Measurements from ENCODE around the gene TUBA1C. TPM values are rescaled to one million over a fixed set of nuclear protein-coding genes. Genes with fewer than 3 reads are reported as not detected.

The TUBA1C gene
- total RNA-seq, 4 donors from 2014 or later = 129 to 190 (median 167) TPM

- DNase-seq (ENCODE audit: extremely low spot score) = no peak
- peaks cover 25 to 37% (median 30%) of the 10 kb centered on the region in 4 donors for H3K4me1 ChIP-seq
- 56% methylated on average over 13 of the region's 19 CpGs for WGBS
- H3K27ac ChIP-seq (replicated peaks in 1 of 4) = peak overlapping the region; percentile 88 to 91 (median 91)
- TF ChIP-seq EP300 (IDR thresholded peaks at IDR 0.05) (peak; percentile 25), POLR2A (IDR thresholded peaks at IDR 0.05; ENCODE audit: low read depth) (no peak), POLR2AphosphoS5 (IDR thresholded peaks at IDR 0.05) (peak in 1 of 2 donors; percentile 11)
- TF ChIP-seq, protein P1, sequence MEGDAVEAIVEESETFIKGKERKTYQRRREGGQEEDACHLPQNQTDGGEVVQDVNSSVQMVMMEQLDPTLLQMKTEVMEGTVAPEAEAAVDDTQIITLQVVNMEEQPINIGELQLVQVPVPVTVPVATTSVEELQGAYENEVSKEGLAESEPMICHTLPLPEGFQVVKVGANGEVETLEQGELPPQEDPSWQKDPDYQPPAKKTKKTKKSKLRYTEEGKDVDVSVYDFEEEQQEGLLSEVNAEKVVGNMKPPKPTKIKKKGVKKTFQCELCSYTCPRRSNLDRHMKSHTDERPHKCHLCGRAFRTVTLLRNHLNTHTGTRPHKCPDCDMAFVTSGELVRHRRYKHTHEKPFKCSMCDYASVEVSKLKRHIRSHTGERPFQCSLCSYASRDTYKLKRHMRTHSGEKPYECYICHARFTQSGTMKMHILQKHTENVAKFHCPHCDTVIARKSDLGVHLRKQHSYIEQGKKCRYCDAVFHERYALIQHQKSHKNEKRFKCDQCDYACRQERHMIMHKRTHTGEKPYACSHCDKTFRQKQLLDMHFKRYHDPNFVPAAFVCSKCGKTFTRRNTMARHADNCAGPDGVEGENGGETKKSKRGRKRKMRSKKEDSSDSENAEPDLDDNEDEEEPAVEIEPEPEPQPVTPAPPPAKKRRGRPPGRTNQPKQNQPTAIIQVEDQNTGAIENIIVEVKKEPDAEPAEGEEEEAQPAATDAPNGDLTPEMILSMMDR (IDR thresholded peaks at IDR 0.05) = no peak
- no peaks in the 10 kb centered on the region for H3K36me3 ChIP-seq
- H3K9me3 ChIP-seq = no peaks in the 10 kb centered on the region
- intact Hi-C loops (cut with DNase I) = loop anchor here (1.0 to 5.0 kb wide), 3 partner anchors 46 to 172 kb away; partner anchors contain the start of gene KMT2D
- H3K4me3 ChIP-seq = peak overlapping the region; percentile 53 to 64 (median 59)
- no peaks in the 10 kb centered on the region for H3K27me3 ChIP-seq
Observed at GRCh38 chr12:49233842-49234526, 30.9 kb upstream of the TUBA1C start.

- H3K4me3 ChIP-seq = no peak overlapping the region
- H3K36me3 ChIP-seq = no peaks in the 10 kb centered on the region
- peaks cover 25 to 35% (median 30%) of the 10 kb centered on the region in 4 donors for H3K4me1 ChIP-seq
- H3K9me3 ChIP-seq = no peaks in the 10 kb centered on the region
- H3K27me3 ChIP-seq = no peaks in the 10 kb centered on the region
- H3K27ac ChIP-seq (replicated peaks in 1 of 4) = no peak overlapping the region
- DNase-seq (ENCODE audit: extremely low spot score) = no peak
- intact Hi-C loops (cut with DNase I) = loop anchor here (5.0 kb wide), 1 partner anchor 124 kb away; the partner anchor contains the start of gene LMBR1L
- 71% methylated on average over 1 of the region's 1 CpG for WGBS
- TF ChIP-seq POLR2A (IDR thresholded peaks at IDR 0.05; ENCODE audit: low read depth) (no peak), EP300 (IDR thresholded peaks at IDR 0.05) (no peak), POLR2AphosphoS5 (IDR thresholded peaks at IDR 0.05) (no peak)
- TF ChIP-seq, protein P1 (IDR thresholded peaks at IDR 0.05) = no peak
Observed at GRCh38 chr12:49236423-49236822, 28.5 kb upstream of the TUBA1C start.

DNA sequence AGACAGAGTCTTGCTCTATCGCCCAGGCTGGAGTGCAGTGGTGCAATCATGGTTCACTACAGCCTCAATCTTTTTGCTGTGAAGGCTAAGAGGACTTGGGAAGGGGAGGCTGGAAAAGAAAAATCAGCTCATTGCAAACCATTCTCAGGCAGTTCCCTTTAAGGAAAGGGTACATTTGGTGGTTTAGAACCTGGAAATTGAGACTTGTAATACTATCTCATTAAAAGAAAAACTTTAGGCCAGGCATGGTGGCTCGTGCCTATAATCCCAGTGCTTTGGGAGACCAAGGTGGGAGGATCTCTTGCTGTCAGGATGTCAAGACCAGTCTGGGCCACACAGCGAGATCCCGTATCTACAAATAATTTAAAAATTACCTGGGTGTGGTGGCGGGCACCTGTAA, 21.3 kb upstream of the TUBA1C start:
- 94% methylated on average over 5 of the region's 5 CpGs for WGBS
- H3K27ac ChIP-seq (replicated peaks in 1 of 4) = no peak overlapping the region

GRCh38 chr12:49244176-49244575, 20.7 kb upstream of the TUBA1C start:
- Histone ChIP-seq H3K4me3 (no peak overlapping the region), H3K4me1 (no peaks in the 10 kb centered on the region), H3K9me3 (no peaks in the 10 kb centered on the region), H3K36me3 (no peaks in the 10 kb centered on the region), H3K27ac (replicated peaks in 1 of 4) (no peak overlapping the region), H3K27me3 (no peaks in the 10 kb centered on the region)
- no peak for DNase-seq (ENCODE audit: extremely low spot score)
- no peak for TF ChIP-seq EP300 (IDR thresholded peaks at IDR 0.05)
- TF ChIP-seq, protein P1 (IDR thresholded peaks at IDR 0.05) = no peak
- no peak for TF ChIP-seq POLR2A (IDR thresholded peaks at IDR 0.05; ENCODE audit: low read depth)
- no peak for TF ChIP-seq POLR2AphosphoS5 (IDR thresholded peaks at IDR 0.05)
- intact Hi-C loops (cut with DNase I) = no loop called here
- WGBS = 57% methylated on average over 2 of the region's 2 CpGs

More for the DNA sequence above, 21.3 kb upstream of the TUBA1C start:
- no peak overlapping the region for H3K4me3 ChIP-seq
- H3K4me1 ChIP-seq = no peaks in the 10 kb centered on the region
- intact Hi-C loops (cut with DNase I) = no loop called here
- DNase-seq (ENCODE audit: extremely low spot score) = no peak
- H3K9me3 ChIP-seq = no peaks in the 10 kb centered on the region
- TF ChIP-seq POLR2A (IDR thresholded peaks at IDR 0.05; ENCODE audit: low read depth) (no peak), POLR2AphosphoS5 (IDR thresholded peaks at IDR 0.05) (no peak), EP300 (IDR thresholded peaks at IDR 0.05) (no peak)
- TF ChIP-seq, protein P1 (IDR thresholded peaks at IDR 0.05) = no peak
- no peaks in the 10 kb centered on the region for H3K36me3 ChIP-seq
- no peaks in the 10 kb centered on the region for H3K27me3 ChIP-seq
